ENCODE data around the gene PIK3CD. TPM values are rescaled to one million over a fixed set of nuclear protein-coding genes. Genes with fewer than 3 reads are reported as not detected.

PIK3CD gene
- total RNA-seq (2014; rRNA removed; shearing (Covaris generic)) (7.5 and 13.6 TPM in 2 replicates), total RNA-seq (2022) (37.1 and 44.1 TPM in 2 replicates), Bru-seq, nascent RNA (percentile 53 among the genes with signal in this experiment), BruChase-seq, experiment 1, labeled RNA remaining after a 6-hour chase (percentile 60 among the genes with signal in this experiment), BruChase-seq, experiment 2, labeled RNA remaining after a 2-hour chase (percentile 57 among the genes with signal in this experiment)
- long read RNA-seq, full-length matches to known transcripts = 12 of 103 reads
- long read RNA-seq, partial matches to known transcripts = 35 of 103 reads
- long read RNA-seq, other reads (novel, unspliced or antisense) = 56 of 103 reads

DNA sequence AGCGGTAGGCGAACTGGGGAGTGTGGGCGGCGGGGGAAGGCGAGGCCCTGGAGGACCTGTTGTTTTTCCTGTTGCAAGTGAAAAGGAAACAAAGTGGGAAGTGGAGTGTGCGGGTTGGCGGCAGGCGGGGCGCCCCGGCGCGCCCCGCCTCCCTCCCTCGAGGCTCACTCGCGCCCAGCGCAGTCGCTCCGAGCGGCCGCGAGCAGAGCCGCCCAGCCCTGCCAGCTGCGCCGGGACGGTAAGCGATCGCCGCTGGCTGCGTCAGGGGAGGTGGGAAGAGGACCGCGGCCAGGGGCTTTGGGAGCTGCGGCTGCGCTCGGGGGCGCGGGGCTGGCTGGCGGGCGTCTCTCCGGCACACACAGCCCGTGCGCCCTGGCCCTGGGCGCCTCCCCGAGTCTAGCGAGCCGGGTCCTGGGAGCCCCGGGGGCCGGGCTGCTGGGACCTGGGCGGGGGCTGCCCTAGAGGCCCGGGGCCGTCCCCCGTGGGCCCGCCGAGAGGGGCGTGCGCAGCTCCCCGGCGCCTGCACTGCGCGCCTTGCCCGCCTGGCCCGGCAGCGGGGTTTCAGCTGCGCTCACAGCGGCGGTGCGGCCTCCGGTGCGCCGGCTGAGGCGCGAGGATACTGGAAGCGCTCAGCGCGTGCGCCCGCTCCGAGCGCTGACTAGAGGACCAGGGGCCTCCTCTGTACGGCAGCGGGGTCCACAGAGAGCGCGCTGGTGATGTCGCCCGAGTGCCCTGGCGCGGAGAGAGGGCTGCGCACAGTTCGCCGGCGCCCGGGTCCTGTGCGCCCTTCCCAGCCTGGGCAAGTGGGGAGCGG, at the start of gene PIK3CD:
PIK3CD (plus strand) TSS at position 167 of the 814 bp plus-strand sequence. CDS start 58,725 bp downstream, outside the sequence.
- Histone ChIP-seq H3K9me3 (ENCODE audit: low read length) (no peaks in the 10 kb centered on the region), H3K4me2 (ENCODE audit: low read length) (peak within 1 kb of the TSS; percentile 86), H3K36me3 (ENCODE audit: insufficient read depth, low read length) (no peaks in the 10 kb centered on the region), H3K4me1 (ENCODE audit: insufficient read depth, low read length, poor library complexity, severe bottlenecking) (peaks cover 51% of the 10 kb centered on the region), H2AFZ (ENCODE audit: low read length) (peak within 1 kb of the TSS; percentile 90), H3K79me2 (ENCODE audit: insufficient read depth, low read depth, low read length) (no peaks in the 10 kb centered on the region), H3K27ac (ENCODE audit: low read depth, low read length, poor library complexity, severe bottlenecking) (peak within 1 kb of the TSS; percentile 42), H4K20me1 (ENCODE audit: insufficient read depth, low read length) (no peaks in the 10 kb centered on the region), H3K4me3 (ENCODE audit: low read depth, low read length, poor library complexity, severe bottlenecking) (peak within 1 kb of the TSS; percentile 70), H3K9me2 (ENCODE audit: insufficient read depth, low read length) (no peaks in the 10 kb centered on the region)
- DNase-seq (ENCODE audit: low spot score) = peak; percentile 64
- TF ChIP-seq CTCF (conservative IDR thresholded peaks at IDR 0.05; ENCODE audit: low read length) = 0 out of 2 replicates have a peak, but pooled peaks have one; percentile 16
- TF ChIP-seq EZH2phosphoT487 (IDR thresholded peaks at IDR 0.05; ENCODE audit: borderline replicate concordance, low read depth, low read length) = no peak
- ChIA-PET CTCF (ENCODE audit: unreplicated experiment) (no interaction called here), POLR2A (interaction anchor here (0.5 to 2.3 kb wide), 6 partner anchors 13 to 389 kb away, joined by 3 to 7 read pairs (median 3); no protein-coding TSS in a partner anchor)
- no TSS peak for BruUV-seq (replicated peaks)
- intact Hi-C loops (cut with micrococcal nuclease; ENCODE audit: unreplicated experiment) = loop anchor here (1.0 kb wide), 1 partner anchor 24 kb away; no protein-coding TSS in a partner anchor

DNA sequence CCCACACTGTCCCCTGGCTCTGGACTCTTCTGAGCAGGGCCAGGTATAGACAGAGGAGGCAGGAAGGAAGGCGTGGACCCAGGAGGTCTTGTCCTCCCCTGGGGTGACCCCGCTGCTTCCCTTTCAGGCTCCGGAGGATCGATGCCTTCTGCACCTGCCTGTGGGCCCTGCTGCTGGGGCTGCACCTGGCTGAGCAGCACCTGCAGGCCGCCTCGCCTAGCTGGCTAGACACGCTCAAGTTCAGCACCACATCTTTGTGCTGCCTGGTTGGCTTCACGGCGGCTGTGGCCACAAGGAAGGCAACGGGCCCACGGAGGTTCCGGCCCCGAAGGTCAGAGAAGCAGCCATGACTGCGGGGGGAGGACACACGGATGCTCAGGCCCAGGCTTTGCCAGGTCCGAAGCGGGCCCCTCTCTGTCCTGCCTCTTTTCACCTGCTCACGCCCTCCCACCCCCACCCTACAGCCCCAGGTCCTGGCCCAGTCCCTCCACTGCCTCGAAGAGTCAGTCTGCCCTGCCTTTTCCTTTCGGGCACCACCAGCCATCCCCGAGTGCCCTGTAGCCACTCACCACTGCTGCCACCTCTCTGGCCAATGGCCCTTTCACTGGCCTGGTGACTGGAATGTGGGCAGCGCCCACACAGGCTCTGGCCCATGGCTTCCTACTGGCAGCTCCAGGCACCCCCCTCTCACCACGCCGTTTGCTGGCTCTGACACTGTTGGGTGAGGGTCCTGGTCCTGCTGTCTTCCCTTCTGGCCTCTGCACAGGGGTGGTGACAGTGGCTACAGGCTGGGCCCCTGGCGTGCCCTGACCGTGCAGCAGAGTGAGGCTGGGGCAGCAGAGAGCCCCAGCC, 49.4 kb upstream of the PIK3CD start:
- H4K20me1 ChIP-seq (ENCODE audit: insufficient read depth, low read length) = no peaks in the 10 kb centered on the region
- H3K9me2 ChIP-seq (ENCODE audit: insufficient read depth, low read length) = no peaks in the 10 kb centered on the region
- no peak for TF ChIP-seq CTCF (conservative IDR thresholded peaks at IDR 0.05; ENCODE audit: low read length)
- TF ChIP-seq EZH2phosphoT487 (IDR thresholded peaks at IDR 0.05; ENCODE audit: borderline replicate concordance, low read depth, low read length) = no peak
- ChIA-PET POLR2A (no interaction called here), CTCF (ENCODE audit: unreplicated experiment) (no interaction called here)
- peaks cover 37% of the 10 kb centered on the region; the same call in 1 of the 2 replicates for H3K36me3 ChIP-seq (ENCODE audit: insufficient read depth, low read length)
- no TSS peak for BruUV-seq (replicated peaks)
- intact Hi-C loops (cut with micrococcal nuclease; ENCODE audit: unreplicated experiment) = no loop called here
- no peak overlapping the region for H3K27ac ChIP-seq (ENCODE audit: low read depth, low read length, poor library complexity, severe bottlenecking)
- no peak for DNase-seq (ENCODE audit: low spot score)
- H2AFZ ChIP-seq (ENCODE audit: low read length) = no peak overlapping the region
- H3K79me2 ChIP-seq (ENCODE audit: insufficient read depth, low read depth, low read length) = no peaks in the 10 kb centered on the region
- H3K9me3 ChIP-seq (ENCODE audit: low read length) = no peaks in the 10 kb centered on the region
- no peak overlapping the region for H3K4me2 ChIP-seq (ENCODE audit: low read length)
- no peak overlapping the region for H3K4me3 ChIP-seq (ENCODE audit: low read depth, low read length, poor library complexity, severe bottlenecking)
- H3K4me1 ChIP-seq (ENCODE audit: insufficient read depth, low read length, poor library complexity, severe bottlenecking) = no peaks in the 10 kb centered on the region
